GM10847 (cell line): ENCODE data around the gene CERKL.

Experiments
- POLR2A ChIP-seq: IDR thresholded peaks from 2 replicates; pipeline ENCODE4 v1.6.1; 2011; ENCODE audit not compliant: insufficient read length; ENCODE audit errors: extremely low read depth

The CERKL gene

GRCh38 chr2:181656450-181657291, at the start of gene CERKL:
Gene CERKL, minus strand, starts transcription at chr2:181657105. Its CDS starts 99 bp downstream, at chr2:181657006.
- TF ChIP-seq POLR2A = no peak

GRCh38 chr2:181698223-181698622, 41.3 kb upstream of the CERKL start:
- TF ChIP-seq POLR2A = no peak

GRCh38 chr2:181697571-181697970, 40.7 kb upstream of the CERKL start:
- no peak for TF ChIP-seq POLR2A

GRCh38 chr2:181697126-181697525, 40.2 kb upstream of the CERKL start:
- TF ChIP-seq POLR2A = no peak

GRCh38 chr2:181694271-181694670, 37.4 kb upstream of the CERKL start:
- TF ChIP-seq POLR2A = no peak

- no peak for TF ChIP-seq POLR2A
These were observed 34.0 kb upstream of the CERKL start for GRCh38 chr2:181690860-181691259.

- no peak for TF ChIP-seq POLR2A
These were observed 29.8 kb upstream of the CERKL start for GRCh38 chr2:181686576-181687185.

- TF ChIP-seq POLR2A = no peak
These were observed 28.3 kb upstream of the CERKL start for GRCh38 chr2:181685150-181685688.

GRCh38 chr2:181684454-181685149, 27.7 kb upstream of the CERKL start:
- no peak for TF ChIP-seq POLR2A

GRCh38 chr2:181683518-181684453, 26.9 kb upstream of the CERKL start:
- no peak for TF ChIP-seq POLR2A

GRCh38 chr2:181682795-181683517, 26.1 kb upstream of the CERKL start:
- TF ChIP-seq POLR2A = no peak

GRCh38 chr2:181682026-181682789, 25.3 kb upstream of the CERKL start:
- TF ChIP-seq POLR2A = no peak
